ENCODE results near the gene USP38. TPM values are rescaled to one million over a fixed set of nuclear protein-coding genes. Genes with fewer than 3 reads are reported as not detected.
"Not testable (repeated sequence)": the region's sequence is repeated elsewhere in the genome, so short reads cannot be mapped to it uniquely, and the experiment has no call there.

The USP38 gene
- total RNA-seq, 4 donors from 2014 or later, result 11.9 to 20.6 (median 17.9) TPM

GRCh38 chr4:143163614-143164013, 21.1 kb upstream of the USP38 start:
- no peak for DNase-seq
- H3K27me3 ChIP-seq, result no peaks in the 10 kb centered on the region
- H3K4me3 ChIP-seq, result no peak overlapping the region
- peaks cover 0 to 6% (median 0%) of the 10 kb centered on the region in 3 donors for H3K9me3 ChIP-seq
- H3K4me1 ChIP-seq, result no peaks in the 10 kb centered on the region
- intact Hi-C loops (cut with DNase I), result no loop called here
- H3K27ac ChIP-seq, result no peak overlapping the region
- no peak for TF ChIP-seq CTCF (IDR thresholded peaks at IDR 0.05)
- TF ChIP-seq POLR2A (IDR thresholded peaks at IDR 0.05), result no peak
- no peaks in the 10 kb centered on the region for H3K36me3 ChIP-seq

GRCh38 chr4:143166722-143167121, 18.0 kb upstream of the USP38 start:
- H3K4me1 ChIP-seq; DNase-seq; H3K27me3 ChIP-seq; H3K36me3 ChIP-seq; H3K27ac ChIP-seq; intact Hi-C loops (cut with DNase I); H3K9me3 ChIP-seq; H3K4me3 ChIP-seq: not testable (repeated sequence)
- WGBS, 2 donors, result 83 to 93% methylated on average over 1 to 3 of the region's 11 CpGs

- H3K9me3 ChIP-seq, result peaks cover 0 to 15% (median 9%) of the 10 kb centered on the region in 3 donors
- peaks cover 0 to 23% (median 0%) of the 10 kb centered on the region in 3 donors for H3K4me1 ChIP-seq
- no peak for DNase-seq
- no peak for TF ChIP-seq POLR2A (IDR thresholded peaks at IDR 0.05)
- TF ChIP-seq CTCF (IDR thresholded peaks at IDR 0.05), result peak in 1 of 6 experiments; percentile 34
- intact Hi-C loops (cut with DNase I), result no loop called here
- no peak overlapping the region for H3K27ac ChIP-seq
- H3K27me3 ChIP-seq, result no peaks in the 10 kb centered on the region
- no peak overlapping the region for H3K4me3 ChIP-seq
- 40 to 57% methylated on average over 3 of the region's 3 CpGs for WGBS, 2 donors
- H3K36me3 ChIP-seq, result no peaks in the 10 kb centered on the region
Observed at GRCh38 chr4:143178923-143179322, 5.8 kb upstream of the USP38 start.

- 35 to 36% methylated on average over 9 of the region's 9 CpGs for WGBS, 2 donors
- peak overlapping the region; percentile 80 to 99 (median 84) for H3K4me3 ChIP-seq
- intact Hi-C loops (cut with DNase I), result no loop called here
Observed at GRCh38 chr4:143183513-143184216, 1.1 kb upstream of the USP38 start.

GRCh38 chr4:143184217-143184502, 557 bp upstream of the USP38 start:
- H3K9me3 ChIP-seq, result no peaks in the 10 kb centered on the region

More at GRCh38 chr4:143183513-143184216, 1.1 kb upstream of the USP38 start:
- Histone ChIP-seq H3K9me3 (no peaks in the 10 kb centered on the region), H3K4me1 (peaks cover 4 to 53% (median 11%) of the 10 kb centered on the region in 3 donors), H3K27me3 (no peaks in the 10 kb centered on the region), H3K36me3 (peaks cover 0 to under 1% (median 0%) of the 10 kb centered on the region in 3 donors), H3K27ac (peak overlapping the region; percentile 88 to 97 (median 96))
- no peak for DNase-seq
- no peak for TF ChIP-seq POLR2A (IDR thresholded peaks at IDR 0.05)
- no peak for TF ChIP-seq CTCF (IDR thresholded peaks at IDR 0.05)

More at GRCh38 chr4:143184217-143184502, 557 bp upstream of the USP38 start:
- no peak for DNase-seq
- H3K36me3 ChIP-seq, result peaks cover 0 to 5% (median 0%) of the 10 kb centered on the region in 3 donors
- peaks cover 4 to 53% (median 16%) of the 10 kb centered on the region in 3 donors for H3K4me1 ChIP-seq
- TF ChIP-seq POLR2A (IDR thresholded peaks at IDR 0.05) (no peak), CTCF (IDR thresholded peaks at IDR 0.05) (no peak)
- 0 to 1% methylated on average over 11 of the region's 11 CpGs for WGBS, 2 donors
- H3K4me3 ChIP-seq, result peak overlapping the region; percentile 80 to 99 (median 84)
- H3K27me3 ChIP-seq, result no peaks in the 10 kb centered on the region
- H3K27ac ChIP-seq, result peak overlapping the region; percentile 88 to 97 (median 96)
- intact Hi-C loops (cut with DNase I), result no loop called here

Measured in esophagus squamous epithelium (tissue), 5 donors.